H54 (cell line): ENCODE measurements around the gene TM4SF18.
"Not testable (repeated sequence)": the region's sequence is repeated elsewhere in the genome, so short reads cannot be mapped to it uniquely, and the experiment has no call there.

ENCODE experiments used
- DNase-seq: peaks from one replicate; pipeline ENCODE4 v3.0.0; 2011; ENCODE audit warnings: low spot score, mixed read lengths; ENCODE audit not compliant: insufficient read length
- FAIRE-seq: peaks from 3 replicates; lab custom pipeline; 2011; peaks lifted over from hg19 to GRCh38; lab: Jason Lieb, UNC
- POLR2A ChIP-seq: IDR thresholded peaks from 2 replicates; pipeline ENCODE4 v1.6.1; 2011; ENCODE audit warnings: low read depth, mild to moderate bottlenecking, low read length

The TM4SF18 gene

DNA sequence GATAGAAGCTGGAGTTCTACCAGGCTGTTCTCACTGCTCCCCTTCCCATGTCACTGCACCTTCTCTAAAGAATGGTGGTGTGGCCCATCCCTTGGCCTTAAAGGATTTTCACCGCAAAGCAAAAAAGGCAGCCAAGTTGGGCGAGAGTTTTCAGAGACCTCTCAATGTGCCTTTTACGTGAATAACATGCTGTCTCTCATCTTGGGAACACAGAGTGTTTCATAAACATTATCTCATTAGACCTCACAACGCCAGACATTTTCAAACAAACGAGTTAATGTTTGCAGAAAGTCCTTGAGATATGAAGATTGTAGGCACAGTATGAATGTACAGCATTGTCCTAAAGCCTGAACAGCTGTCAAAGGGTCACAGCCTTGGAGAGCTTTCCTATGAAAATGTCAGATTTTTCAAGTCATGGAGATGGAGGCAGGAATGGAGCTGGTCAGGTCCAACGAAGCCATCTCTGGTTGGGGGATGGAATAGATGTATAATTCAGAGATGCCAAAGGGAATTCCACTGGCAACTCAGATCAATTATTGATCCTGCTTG lies 22.7 kb upstream of the TM4SF18 start:
- no peak for DNase-seq
- no peak for FAIRE-seq
- TF ChIP-seq POLR2A, result no peak

DNA sequence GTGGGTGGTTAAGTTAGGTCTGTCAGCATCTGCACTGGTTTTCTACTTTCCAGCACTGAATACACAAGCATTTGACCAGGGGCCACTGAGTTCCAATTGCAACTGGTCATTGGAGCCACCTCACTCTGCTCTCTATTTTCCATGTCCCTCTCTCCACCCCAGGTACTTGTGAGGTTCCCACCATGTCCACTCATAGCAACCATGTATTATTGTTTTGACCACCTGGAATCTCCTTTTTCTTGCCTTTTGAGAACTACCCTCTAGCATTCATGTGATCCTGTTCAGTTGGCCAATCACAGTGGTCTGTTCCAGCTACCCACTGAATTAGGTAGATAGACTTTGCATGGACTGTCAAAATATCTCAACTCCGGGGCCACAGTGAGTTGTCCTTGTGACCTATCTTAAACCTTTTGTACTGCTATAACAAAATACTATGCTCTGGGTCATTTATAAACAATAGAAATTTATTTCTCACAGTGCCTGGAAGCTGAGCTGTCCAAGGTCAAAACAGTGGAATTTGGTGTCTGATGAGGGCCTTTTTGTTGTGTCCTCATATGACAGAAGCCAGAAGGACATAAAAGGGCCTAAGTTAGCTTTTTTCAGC lies 20.2 kb upstream of the TM4SF18 start:
- no peak for FAIRE-seq
- DNase-seq, result no peak
- no peak for TF ChIP-seq POLR2A

DNA sequence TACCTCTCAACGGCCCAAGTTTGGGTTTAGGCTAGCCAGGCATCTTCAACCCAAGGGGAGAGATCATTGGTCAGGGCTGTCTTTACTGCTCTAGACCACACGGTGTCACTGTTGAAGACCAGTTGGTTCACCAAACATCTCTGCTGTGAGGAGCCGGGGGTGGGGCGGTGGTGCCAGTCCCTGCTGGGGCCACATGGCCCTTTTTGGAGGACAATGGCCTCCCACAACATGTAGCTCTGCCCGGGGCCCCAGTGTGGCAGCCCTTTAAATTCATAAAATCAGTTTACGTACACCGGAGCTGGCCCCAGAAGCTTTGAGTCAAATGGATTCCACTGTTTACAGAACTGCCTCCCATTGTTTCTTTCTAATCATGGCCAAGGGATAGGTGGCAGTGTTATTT lies 19.1 kb upstream of the TM4SF18 start:
- peak; percentile 53 for DNase-seq
- peak; percentile 80 for FAIRE-seq
- TF ChIP-seq POLR2A, result no peak

DNA sequence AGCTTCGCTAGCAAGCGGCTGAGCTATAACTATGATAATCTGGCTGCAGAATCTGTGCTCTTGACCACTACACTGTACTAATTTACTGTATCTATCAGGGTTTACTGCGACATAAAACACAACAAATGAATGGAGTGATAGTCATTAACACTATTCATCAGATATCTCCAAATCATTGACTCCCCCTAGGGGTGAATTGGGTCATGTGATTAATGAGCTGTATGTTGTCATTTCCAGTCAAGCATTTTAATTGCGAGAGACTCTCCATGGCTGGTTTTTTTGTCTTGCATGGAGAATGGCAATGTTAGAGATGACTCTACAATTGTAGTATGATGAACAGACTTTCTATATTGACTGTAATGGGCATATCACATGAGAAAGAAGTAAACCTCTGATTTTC lies 10.5 kb upstream of the TM4SF18 start:
- DNase-seq, result no peak
- TF ChIP-seq POLR2A, result no peak

DNA sequence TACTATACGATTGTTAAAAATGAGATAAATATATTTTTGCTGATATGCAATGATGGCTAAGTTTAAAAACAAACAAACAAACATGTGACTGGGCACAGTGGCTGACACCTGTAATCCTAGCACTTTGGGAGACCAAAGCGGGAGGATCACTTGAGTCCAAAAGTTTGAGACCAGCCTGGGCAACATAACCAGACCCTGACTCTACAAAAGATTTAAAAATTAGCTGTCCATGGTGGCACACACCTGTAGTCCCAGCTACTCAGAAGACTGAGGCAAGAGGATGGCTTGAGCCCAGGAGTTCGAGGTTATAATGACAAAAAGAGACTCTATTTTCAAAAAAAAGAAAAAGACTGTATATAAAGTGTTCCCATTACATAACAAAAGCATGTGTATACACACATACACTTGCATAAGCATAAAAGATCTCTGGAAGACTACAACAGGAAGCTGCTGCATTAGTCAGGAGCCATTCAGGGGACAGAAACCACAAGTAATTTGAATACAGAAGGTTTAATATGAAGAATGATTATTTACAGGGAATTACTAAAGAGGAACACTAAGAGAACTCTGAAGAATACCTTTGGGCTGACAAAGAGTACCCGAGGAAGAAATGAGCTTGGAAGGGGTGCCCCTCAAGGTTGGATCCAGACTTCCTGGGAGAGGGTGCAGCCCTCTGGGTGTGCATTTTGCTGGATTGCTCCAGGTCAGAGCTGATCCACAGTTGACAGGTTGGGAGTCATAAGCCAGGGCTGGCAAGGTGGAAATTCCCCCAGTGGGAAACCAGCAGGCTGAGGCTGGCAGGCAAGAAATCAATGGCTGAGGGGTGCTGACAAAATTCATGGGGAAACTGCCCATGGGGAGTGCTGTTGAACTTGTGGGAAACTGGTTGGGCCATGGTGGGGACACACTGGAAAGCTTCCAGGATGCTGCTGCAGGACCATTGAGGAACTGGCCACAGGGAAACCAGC lies 9.3 kb upstream of the TM4SF18 start:
- DNase-seq, result peak; percentile 23
- FAIRE-seq, result peak; percentile 89
- no peak for TF ChIP-seq POLR2A

More for the DNA sequence above, 10.5 kb upstream of the TM4SF18 start:
- peak; percentile 30 for FAIRE-seq

DNA sequence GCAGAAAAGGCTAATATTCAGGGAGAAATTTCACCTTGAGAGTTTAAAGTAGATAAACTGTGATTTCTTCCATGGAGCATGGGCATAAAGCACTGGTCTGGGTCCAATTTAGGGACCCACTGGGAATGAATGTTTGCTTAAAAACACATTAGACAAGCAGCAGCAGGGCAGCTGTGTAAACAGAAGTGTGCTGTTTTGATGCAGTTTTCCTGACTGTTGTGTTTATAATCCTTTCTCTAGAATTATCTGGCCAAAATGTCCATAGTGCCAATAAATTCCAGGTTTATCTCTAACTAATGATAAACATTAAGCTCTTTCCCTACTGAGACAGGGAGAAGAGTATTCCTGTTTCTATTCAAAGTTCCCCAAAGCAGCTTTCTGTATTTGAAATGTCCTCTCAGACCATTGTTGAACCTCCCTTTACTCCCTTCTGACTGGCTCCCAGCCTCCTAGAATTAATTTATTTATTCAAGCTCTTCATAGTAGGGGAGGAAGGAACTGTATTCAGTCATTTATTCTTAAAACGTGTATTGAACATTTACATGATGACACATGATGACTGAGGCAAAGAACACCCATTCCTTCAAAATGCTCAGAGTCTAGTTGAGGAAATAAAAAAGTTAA lies 7.0 kb upstream of the TM4SF18 start:
- FAIRE-seq, result no peak
- no peak for TF ChIP-seq POLR2A

GRCh38 chr3:149339931-149340309 lies 6.5 kb upstream of the TM4SF18 start:
- no peak for TF ChIP-seq POLR2A
- FAIRE-seq (peak; percentile 99), DNase-seq (peak; percentile 45)

More for the DNA sequence above, 7.0 kb upstream of the TM4SF18 start:
- no peak for DNase-seq

DNA sequence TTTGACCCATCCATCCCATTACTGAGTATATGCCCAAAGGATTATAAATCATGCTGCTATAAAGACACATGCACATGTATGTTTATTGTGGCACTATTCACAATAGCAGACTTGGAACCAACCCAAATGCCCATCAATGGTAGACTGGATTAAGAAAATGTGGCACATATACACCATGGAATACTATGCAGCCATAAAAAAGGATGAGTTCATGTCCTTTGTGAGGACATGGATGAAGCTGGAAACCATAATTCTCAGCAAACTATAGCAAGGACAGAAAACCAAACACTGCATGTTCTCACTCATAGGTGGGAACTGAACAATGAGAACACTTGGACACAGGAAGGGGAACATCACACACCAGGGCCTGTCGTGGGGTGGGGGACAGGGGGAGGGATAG lies 4.0 kb upstream of the TM4SF18 start:
- DNase-seq, FAIRE-seq: not testable (repeated sequence)

DNA sequence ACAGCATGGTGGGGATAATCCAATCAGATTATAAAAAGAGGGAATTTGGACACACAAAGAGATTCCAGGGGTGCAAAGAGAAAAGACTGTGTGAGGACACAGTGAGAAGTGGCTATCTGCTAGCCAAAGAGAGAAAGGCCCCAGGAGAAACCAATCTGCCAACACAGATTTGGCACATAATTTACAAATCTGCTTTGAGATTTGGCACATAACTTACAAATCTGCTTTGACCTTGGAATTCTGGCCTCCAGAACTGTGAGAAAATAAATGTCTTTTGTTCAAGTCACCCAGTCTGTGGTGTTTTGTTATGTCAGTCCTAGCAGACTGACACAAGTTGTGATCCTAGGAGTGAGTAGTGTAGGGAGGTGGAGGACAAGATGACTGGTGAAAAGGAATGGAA lies 3.5 kb upstream of the TM4SF18 start:
- DNase-seq (no peak), FAIRE-seq (peak; percentile 15)
- TF ChIP-seq POLR2A, result no peak

GRCh38 chr3:149332771-149333170 lies 665 bp downstream of the TM4SF18 start:
- FAIRE-seq (no peak), DNase-seq (no peak)
- TF ChIP-seq POLR2A, result no peak

GRCh38 chr3:149332227-149332765 lies 1.1 kb downstream of the TM4SF18 start:
- DNase-seq (no peak), FAIRE-seq (no peak)
- TF ChIP-seq POLR2A, result no peak

DNA sequence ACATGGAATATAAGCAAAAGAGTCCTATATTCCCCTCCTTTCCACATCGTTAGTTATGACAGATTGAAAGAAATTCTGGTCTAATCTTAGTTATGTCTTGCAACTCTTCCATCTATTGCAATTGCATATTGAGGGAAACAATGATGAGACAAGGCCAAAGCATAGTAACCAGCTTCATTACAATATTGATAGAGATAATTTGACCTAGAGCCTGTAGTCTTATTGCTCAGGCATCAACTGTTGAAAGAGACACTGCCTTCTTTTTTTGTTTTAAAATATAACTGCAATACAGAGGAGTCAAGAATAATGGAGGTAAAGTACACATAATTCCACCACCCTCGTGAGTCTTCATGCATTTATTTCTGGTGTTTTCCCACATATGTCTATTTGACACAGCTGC lies 2.0 kb downstream of the TM4SF18 start:
- no peak for TF ChIP-seq POLR2A
- FAIRE-seq (no peak), DNase-seq (no peak)

DNA sequence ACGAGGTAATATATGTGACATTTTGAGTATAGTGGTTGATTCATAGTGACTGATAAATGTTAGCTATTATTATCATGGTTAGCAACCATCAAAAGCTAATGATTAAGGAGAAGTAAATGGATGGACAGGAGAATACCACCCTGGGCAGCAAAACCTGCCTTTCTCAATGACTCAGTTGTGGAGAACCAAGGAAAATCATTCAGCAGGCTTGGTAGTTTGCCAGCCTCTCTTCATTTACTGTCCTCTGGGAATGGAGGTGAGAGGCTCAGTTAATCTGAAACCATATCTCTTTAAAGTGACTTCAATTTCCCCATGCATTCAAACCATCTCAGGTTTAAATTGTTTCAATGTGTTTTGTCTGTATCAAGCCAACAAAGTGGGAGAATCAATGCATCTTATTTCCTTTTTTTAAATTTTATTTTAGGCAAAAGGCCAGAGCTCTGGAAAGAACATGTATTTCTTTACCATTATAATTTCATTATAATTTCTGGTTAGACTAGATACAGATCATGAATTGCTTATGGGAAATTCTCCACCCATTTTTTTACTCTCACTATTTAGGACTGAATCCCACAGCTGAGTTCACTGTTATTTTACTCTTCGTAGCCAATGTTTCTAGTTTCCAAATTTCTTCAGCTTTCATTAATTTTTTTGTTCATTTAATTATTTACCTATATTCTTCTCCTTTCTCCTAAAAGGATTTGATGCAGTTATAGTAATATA lies 2.7 kb downstream of the TM4SF18 start:
- DNase-seq, result no peak
- FAIRE-seq, result peak; percentile 93
- TF ChIP-seq POLR2A, result no peak
